Epithelial cell of proximal tubule (primary cell): ENCODE results near the gene C1orf21. TPM values are rescaled to one million over a fixed set of nuclear protein-coding genes. Genes with fewer than 3 reads are reported as not detected.

ENCODE experiments used
- DNase-seq: peaks from one replicate; pipeline ENCODE4 v3.0.0-alpha.2; 2011; ENCODE audit warnings: low read depth
- H3K4me3 ChIP-seq: 2 replicates; pipeline ENCODE4 v1.5.1; 2011; ENCODE audit warnings: low read depth, mild to moderate bottlenecking, low read length
- CTCF ChIP-seq: conservative IDR thresholded peaks from 2 replicates; pipeline ENCODE4 v1.5.1; 2012; ENCODE audit warnings: low read depth, mild to moderate bottlenecking, low read length
- total RNA-seq: library from RNA; depleted of rRNA; stranded (reverse); fragments of >200 nt; gene quantifications from 2 replicates; pipeline ENCODE4 v1.2.3, GENCODE V29; 2015

C1orf21 gene
- total RNA-seq, 1 donor from 2014 or later, result 2.3 TPM

DNA sequence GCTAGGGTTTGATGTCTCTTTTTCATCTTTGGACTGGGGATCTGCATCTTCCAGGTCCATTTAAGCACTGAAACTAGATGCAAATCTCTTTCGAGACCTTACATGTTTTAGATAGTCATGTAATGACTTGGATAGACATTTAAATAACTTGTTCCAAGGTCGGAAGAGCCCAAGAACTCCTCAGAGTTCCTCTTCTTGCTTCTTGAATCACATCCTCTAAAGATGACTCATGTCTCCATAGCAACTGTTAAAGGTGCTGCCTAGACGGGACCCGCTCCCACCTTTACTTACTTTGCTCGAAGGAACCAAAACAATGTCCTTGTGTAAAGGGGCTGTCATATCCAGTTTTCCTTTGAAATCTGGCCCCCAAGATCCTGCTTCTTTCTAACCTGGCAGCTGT, 237.8 kb downstream of the C1orf21 start:
- no peak overlapping the region for H3K4me3 ChIP-seq
- no peak for DNase-seq
- TF ChIP-seq CTCF, result no peak

GRCh38 chr1:184625271-184625670, 238.4 kb downstream of the C1orf21 start:
- no peak for DNase-seq
- H3K4me3 ChIP-seq, result no peak overlapping the region
- no peak for TF ChIP-seq CTCF

DNA sequence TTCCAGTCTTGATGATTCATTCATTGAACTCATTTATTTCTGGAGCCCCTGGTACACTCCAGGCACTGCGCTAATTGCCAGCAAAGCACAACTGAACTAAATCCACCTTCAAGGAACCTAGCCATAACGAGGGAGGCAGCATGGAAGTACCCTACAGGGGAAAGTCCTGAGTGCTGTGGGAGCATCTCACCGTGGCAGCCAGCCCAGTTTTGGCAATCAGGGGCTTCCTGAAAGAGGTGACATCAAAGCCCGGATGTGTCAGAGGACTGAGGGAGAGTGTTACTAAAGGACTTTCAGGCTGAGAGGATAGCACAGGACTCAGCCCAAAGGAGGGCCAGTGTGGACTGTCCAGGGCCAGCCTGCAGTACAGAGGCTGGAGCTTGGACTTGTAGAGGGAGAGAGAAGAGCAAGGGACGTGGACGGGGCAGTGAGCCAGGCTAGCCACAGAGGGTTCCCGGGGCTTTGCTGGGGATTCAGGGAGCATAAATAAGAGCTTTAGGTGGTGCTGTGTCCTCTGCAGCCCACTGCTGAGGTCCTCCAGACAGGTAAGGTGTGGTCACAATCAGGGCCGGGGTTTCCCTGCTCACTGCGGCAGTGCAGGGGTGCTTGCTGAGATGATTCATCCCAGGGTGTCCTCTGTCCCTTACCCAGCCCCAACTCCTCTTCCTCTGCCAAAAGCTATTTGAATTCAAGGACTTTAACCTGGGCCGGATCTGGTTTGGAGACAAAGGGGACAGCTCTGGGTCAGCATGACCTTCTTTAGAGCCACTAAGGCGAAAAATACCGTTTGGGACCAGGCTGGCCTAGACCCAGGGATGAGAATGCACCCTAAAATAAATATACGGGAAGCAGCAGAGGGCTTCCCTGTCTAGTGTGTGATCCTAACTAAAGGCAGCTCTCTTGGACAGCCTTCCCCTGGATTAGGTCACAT, 239.5 kb downstream of the C1orf21 start:
- no peak overlapping the region for H3K4me3 ChIP-seq
- DNase-seq, result no peak
- TF ChIP-seq CTCF, result no peak

GRCh38 chr1:184627007-184627341, 240.1 kb downstream of the C1orf21 start:
- H3K4me3 ChIP-seq, result no peak overlapping the region
- no peak for TF ChIP-seq CTCF
- no peak for DNase-seq

GRCh38 chr1:184629266-184629665, 242.4 kb downstream of the C1orf21 start:
- no peak for TF ChIP-seq CTCF
- DNase-seq, result no peak
- no peak overlapping the region for H3K4me3 ChIP-seq

DNA sequence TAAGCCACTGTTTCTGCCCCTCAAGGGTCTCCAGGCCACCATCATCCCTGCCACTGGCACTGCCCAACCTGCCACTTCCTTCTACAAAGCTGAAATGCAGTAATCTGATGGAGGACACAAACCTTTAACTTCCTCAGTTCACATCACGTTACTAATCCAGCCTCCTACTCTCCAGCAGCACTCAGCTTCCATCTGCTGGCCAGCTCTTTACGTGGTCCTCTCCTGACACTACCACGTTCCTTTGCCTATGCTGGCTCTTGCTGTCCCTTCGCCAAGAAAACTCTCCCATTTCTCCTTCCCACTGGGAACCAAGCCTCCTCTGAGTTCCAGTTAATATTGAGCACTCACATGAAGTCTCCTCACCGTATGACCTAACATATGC, 243.8 kb downstream of the C1orf21 start:
- no peak overlapping the region for H3K4me3 ChIP-seq
- DNase-seq, result no peak
- no peak for TF ChIP-seq CTCF
